ENCODE measurements around the gene DLGAP1.

DNA sequence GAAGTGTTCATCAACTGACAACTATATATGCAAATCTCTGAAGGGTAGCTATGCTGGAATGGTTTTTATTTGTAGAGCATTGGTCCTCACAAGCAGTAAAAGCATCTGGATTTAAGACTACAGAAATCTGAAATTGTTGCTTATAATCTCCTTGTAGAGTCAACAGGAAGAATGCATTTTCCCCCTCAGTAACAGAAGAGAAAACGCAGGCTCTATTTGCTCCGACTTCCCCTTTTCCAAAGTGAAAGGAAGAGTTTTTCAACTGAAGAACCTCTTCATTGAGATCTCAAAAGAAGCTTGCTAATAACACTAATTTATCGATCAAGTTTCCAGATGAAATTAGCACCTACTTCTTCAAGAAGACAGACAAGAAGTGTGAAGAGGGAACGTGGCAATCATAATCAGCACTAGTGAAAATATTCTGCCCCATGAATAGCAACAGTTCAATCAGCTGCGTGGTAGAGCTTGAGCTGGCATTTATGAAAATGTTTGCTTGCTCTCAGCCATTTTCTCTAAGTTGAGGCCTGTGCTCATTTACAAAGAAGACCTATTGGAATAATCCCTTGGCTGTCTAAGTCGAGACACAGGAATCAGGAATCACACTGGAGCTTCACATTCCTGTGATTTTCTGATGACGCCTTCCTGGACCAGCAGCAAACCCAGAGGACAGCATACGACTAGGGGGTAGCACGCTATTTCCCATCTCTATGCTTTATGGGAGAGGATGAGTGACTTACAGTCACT lies 961.4 kb downstream of the DLGAP1 start:
- TF ChIP-seq, protein P1, sequence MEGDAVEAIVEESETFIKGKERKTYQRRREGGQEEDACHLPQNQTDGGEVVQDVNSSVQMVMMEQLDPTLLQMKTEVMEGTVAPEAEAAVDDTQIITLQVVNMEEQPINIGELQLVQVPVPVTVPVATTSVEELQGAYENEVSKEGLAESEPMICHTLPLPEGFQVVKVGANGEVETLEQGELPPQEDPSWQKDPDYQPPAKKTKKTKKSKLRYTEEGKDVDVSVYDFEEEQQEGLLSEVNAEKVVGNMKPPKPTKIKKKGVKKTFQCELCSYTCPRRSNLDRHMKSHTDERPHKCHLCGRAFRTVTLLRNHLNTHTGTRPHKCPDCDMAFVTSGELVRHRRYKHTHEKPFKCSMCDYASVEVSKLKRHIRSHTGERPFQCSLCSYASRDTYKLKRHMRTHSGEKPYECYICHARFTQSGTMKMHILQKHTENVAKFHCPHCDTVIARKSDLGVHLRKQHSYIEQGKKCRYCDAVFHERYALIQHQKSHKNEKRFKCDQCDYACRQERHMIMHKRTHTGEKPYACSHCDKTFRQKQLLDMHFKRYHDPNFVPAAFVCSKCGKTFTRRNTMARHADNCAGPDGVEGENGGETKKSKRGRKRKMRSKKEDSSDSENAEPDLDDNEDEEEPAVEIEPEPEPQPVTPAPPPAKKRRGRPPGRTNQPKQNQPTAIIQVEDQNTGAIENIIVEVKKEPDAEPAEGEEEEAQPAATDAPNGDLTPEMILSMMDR (IDR thresholded peaks at IDR 0.05): no peak
- no peak for TF ChIP-seq ZFX (IDR thresholded peaks at IDR 0.05; ENCODE audit: borderline replicate concordance)
